SJCRH30 (cell line): ENCODE measurements around the gene ANKRD16. TPM values are rescaled to one million over a fixed set of nuclear protein-coding genes. Genes with fewer than 3 reads are reported as not detected.
"Not testable (repeated sequence)": the region's sequence is repeated elsewhere in the genome, so short reads cannot be mapped to it uniquely, and the experiment has no call there.

Source experiments
- DNase-seq, 2 experiments: peaks; one replicate each; pipeline ENCODE4 v3.0.0-alpha.2; 2015 to 2020
- H3K27ac ChIP-seq: fragments of 250-450 bp; sonication (Bioruptor Pico); 2 replicates; pipeline ENCODE4 v1.5.1; 2020; ENCODE audit warnings: mild to moderate bottlenecking, moderate library complexity
- H3K27me3 ChIP-seq: fragments of 250-450 bp; sonication (Bioruptor Pico); 2 replicates; pipeline ENCODE4 v1.5.1; 2020; ENCODE audit warnings: mild to moderate bottlenecking, moderate library complexity
- H3K36me3 ChIP-seq: fragments of 250-450 bp; sonication (Bioruptor Pico); 2 replicates; pipeline ENCODE4 v1.5.1; 2020; ENCODE audit warnings: mild to moderate bottlenecking, moderate library complexity
- H3K4me1 ChIP-seq: fragments of 250-450 bp; sonication (Bioruptor Pico); 2 replicates; pipeline ENCODE4 v1.5.1; 2020; ENCODE audit warnings: mild to moderate bottlenecking, moderate library complexity
- H3K4me3 ChIP-seq: fragments of 250-450 bp; sonication (Bioruptor Pico); 2 replicates; pipeline ENCODE4 v1.5.1; 2020; ENCODE audit warnings: mild to moderate bottlenecking, moderate library complexity
- H3K9me3 ChIP-seq: fragments of 250-450 bp; sonication (Bioruptor Pico); replicated peaks from 2 replicates; pipeline ENCODE4 v1.5.1; 2020; ENCODE audit warnings: mild to moderate bottlenecking, moderate library complexity
- total RNA-seq: library from RNA; depleted of rRNA; stranded (reverse); fragments of >200 nt; shearing (Covaris generic); gene quantifications from 2 replicates; pipeline ENCODE4 v1.2.3, GENCODE V29; 2014

ANKRD16 gene
- total RNA-seq, 1 experiment from 2014 or later = 5.6 TPM

DNA sequence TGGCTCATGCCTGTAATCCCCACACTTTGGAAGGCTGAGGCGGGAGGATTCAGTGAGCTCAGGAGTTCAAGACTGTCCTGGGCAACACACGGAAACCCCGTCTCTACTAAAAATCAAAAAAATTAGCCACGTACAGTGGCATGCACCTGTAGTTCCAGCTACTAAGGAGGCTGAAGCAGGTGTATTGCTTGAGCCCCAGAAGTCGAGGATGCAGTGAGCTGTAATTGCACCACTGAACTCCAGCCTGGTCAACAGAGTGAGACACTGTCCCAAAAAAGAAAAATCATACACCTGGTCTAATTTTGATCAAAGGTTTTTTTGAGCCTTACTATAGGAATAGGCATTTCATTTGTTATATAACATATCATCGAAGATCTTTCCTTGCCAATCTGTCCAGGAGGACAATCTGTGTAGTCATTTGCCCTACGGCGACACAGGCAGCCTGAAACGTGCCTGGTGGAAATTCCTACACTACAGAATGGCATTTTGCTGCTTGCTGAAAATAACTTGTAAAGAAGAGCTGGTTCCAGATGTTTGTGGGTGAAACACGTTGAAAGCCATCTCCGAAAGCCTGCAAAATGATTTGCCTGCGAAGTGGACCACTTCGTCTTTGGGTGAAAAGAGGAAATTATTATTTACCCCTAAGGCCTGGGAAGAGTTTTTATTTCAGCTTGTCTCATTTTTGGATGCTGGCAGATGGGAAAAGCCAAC is 45.2 kb downstream of the ANKRD16 start:
- no peaks in the 10 kb centered on the region for H3K9me3 ChIP-seq
- no peak overlapping the region for H3K4me3 ChIP-seq
- no peak for DNase-seq
- no peak overlapping the region for H3K27ac ChIP-seq
- 0 out of 2 replicates have a peak, but pooled peaks cover 7% of the 10 kb centered on the region for H3K4me1 ChIP-seq
- H3K36me3 ChIP-seq = no peaks in the 10 kb centered on the region
- no peaks in the 10 kb centered on the region for H3K27me3 ChIP-seq

DNA sequence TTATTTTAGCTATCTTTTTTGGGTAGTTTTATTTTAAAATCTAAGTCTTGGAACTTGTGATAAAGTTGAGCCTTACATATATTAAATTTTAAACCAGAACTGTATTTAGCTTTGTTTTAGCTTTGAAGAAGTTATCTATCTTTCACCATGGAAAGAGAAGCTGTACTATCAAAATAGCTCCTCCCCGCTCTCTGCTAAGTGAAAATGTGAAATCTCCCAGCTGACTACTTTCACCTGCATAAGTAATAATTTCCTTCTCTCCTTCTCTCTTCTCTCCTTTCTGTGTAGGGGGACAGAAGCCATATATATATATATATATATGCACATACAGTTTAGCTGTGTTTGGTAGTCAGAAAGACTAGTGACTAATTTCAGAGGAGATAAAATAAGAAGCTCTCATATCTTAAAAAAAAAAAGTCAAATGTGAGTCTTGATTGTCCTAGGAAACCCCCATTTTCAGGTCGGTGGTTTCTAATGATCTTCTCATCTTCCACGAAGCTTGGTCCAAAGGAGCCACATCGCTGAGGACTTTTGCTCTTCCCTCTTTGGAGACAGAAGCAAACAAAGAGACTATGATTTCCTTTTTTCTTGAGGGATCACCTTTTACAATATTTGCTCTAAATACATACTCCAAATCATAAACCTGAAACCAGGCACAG is 45.9 kb downstream of the ANKRD16 start:
- Histone ChIP-seq H3K27me3 (no peaks in the 10 kb centered on the region), H3K4me3 (no peak overlapping the region), H3K36me3 (no peaks in the 10 kb centered on the region), H3K9me3 (no peaks in the 10 kb centered on the region), H3K4me1 (0 out of 2 replicates have a peak, but pooled peaks cover 7% of the 10 kb centered on the region), H3K27ac (no peak overlapping the region)
- DNase-seq = no peak

DNA sequence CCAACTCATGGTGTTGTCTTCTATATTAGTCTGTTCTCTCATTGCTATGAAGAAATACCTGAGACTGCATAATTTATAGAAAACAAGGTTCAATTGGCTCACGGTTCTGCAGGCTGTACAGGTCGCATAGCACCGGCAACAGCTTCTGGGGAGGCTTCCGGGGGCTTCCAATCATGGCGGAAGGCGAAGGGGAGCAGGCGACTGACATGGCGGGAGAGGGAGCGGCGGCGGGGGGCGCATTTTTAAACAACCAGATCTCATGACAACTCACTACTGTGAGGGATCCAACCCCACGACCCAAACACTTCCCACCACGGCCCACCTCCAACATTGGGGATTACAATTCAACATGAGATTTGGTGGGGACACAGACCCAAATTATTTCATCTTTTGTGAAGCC is 47.7 kb downstream of the ANKRD16 start:
- no peak for DNase-seq
- Histone ChIP-seq H3K4me1 (0 out of 2 replicates have a peak, but pooled peaks cover 7% of the 10 kb centered on the region), H3K4me3 (no peak overlapping the region), H3K9me3 (no peaks in the 10 kb centered on the region), H3K36me3 (no peaks in the 10 kb centered on the region), H3K27me3 (no peaks in the 10 kb centered on the region), H3K27ac (no peak overlapping the region)

DNA sequence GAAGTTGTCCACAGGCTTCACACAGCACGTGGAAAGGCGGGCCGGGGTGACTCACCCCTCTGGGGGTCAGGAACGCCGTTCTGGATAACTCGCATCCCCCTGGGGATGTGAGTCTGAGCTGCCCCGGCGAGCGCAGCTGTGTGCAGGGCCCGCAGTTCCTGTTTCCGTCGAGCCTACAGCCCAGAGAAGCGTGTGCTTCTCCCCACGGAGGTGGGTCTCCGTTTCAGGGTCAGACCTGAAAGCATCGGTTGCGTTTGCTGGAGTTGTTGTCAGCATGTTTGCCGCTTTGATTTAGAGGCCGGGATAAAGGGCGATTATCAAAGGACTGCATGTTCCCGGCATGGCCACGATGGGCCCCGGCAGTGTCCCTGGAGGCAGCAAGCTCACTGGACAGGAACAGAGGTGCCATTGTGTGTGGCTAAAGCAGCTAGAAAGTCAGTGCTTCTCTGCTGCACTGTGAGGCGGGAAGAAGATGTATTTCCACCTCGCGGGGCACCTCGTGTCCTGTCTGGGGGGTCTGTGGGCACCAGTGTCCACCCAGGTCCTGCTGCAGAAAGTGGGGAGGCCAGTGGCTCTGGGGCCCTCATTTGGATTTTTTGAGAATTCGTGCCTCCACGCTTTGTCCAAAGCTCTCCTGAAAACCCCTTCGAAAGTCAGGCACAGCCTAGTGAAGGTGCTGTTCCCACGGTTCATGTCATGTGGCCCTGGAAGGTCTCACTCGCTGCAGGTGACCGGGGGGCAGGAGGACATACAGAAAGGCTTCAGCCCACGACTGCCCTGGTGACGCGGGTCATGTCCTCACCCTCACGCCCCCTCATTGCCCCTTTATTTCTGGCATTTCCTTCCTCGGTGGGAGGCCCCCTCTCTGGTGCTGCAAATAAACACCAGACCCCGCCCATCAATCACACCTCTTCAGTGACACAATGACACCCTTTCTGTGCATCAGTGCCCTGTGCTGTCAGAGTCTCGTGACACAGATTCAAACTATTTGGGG is 49.1 kb downstream of the ANKRD16 start:
- peak overlapping the region; percentile 53 for H3K4me3 ChIP-seq
- peak; percentile 84 to 85 for DNase-seq
- no peaks in the 10 kb centered on the region for H3K27me3 ChIP-seq
- H3K4me1 ChIP-seq = 0 out of 2 replicates have a peak, but pooled peaks cover 7% of the 10 kb centered on the region
- no peaks in the 10 kb centered on the region for H3K9me3 ChIP-seq
- peak overlapping the region; percentile 82 for H3K27ac ChIP-seq
- H3K36me3 ChIP-seq = no peaks in the 10 kb centered on the region

GRCh38 chr10:5836181-5836580 is 53.5 kb downstream of the ANKRD16 start:
- not testable (repeated sequence) for H3K9me3 ChIP-seq, H3K4me3 ChIP-seq, H3K27ac ChIP-seq, H3K36me3 ChIP-seq, H3K4me1 ChIP-seq, DNase-seq, H3K27me3 ChIP-seq

DNA sequence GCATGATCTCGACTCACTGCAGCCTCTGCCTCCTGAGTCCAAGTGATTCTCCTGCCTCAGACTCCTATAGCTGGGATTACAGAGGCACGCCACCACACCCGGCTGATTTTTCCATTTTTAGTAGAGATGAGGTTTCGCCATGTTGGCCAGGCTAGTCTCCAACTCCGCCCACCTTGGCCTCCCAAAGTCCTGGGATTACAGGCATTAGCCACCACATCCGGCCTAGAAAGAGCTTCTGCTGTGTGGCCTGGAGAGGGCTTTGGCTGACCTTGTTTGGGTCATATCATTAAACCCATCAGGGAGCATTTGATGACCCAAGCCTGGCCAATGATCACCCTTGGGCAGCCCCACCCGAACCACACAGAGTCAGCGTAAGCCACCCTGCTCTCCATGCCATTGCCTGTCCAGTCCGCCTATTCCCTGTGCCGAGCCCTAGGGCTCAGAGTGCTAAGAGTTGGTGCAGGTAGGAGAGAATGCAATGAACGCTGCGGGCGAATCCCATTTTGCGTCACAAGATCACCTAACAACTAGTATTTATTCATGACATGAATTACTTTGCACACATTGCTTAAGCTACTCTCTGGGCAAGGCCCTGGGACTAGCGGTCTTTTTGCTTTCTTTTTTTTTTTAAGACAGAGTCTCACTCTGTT is 54.1 kb downstream of the ANKRD16 start:
- DNase-seq = peak; percentile 32 to 48
- Histone ChIP-seq H3K4me3 (no peak overlapping the region), H3K9me3 (no peaks in the 10 kb centered on the region), H3K27ac (no peak overlapping the region), H3K36me3 (no peaks in the 10 kb centered on the region), H3K27me3 (no peaks in the 10 kb centered on the region), H3K4me1 (peaks cover 4% of the 10 kb centered on the region; the same call in 1 of the 2 replicates)

- Histone ChIP-seq H3K36me3 (no peaks in the 10 kb centered on the region), H3K9me3 (no peaks in the 10 kb centered on the region), H3K4me3 (no peak overlapping the region), H3K27me3 (no peaks in the 10 kb centered on the region), H3K27ac (no peak overlapping the region), H3K4me1 (peaks cover 4% of the 10 kb centered on the region; the same call in 1 of the 2 replicates)
- DNase-seq = no peak
Observed at GRCh38 chr10:5833814-5834213, 55.9 kb downstream of the ANKRD16 start.

DNA sequence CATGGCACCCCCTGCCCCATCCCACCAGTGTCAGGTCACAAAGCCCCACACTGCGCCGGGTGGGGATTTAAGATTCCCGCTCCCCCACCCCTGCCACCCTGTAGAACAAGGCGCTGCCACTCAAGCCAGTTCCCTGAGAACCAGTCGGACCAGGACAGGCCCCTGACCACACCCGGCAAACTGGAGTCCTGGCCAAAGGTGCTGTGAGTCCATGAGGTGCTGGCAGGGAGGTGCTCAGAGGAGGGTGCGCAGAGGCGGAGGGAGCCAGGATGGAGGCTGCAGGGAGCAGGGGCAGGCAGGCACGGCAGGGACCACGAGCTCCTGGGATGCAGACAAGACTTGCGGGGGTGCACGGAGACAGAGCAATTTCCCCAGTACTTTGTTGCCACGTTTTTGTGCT is 56.7 kb downstream of the ANKRD16 start:
- no peak for DNase-seq
- Histone ChIP-seq H3K9me3 (no peaks in the 10 kb centered on the region), H3K27me3 (no peaks in the 10 kb centered on the region)

GRCh38 chr10:5831446-5831782 is 58.3 kb downstream of the ANKRD16 start:
- no peak overlapping the region for H3K27ac ChIP-seq
- H3K4me3 ChIP-seq = no peak overlapping the region
- peaks cover 4% of the 10 kb centered on the region; the same call in 1 of the 2 replicates for H3K4me1 ChIP-seq
- DNase-seq = no peak
- H3K27me3 ChIP-seq = no peaks in the 10 kb centered on the region
- H3K9me3 ChIP-seq = no peaks in the 10 kb centered on the region
- no peaks in the 10 kb centered on the region for H3K36me3 ChIP-seq

More for the DNA sequence above, 56.7 kb downstream of the ANKRD16 start:
- Histone ChIP-seq H3K4me1 (peaks cover 4% of the 10 kb centered on the region; the same call in 1 of the 2 replicates), H3K36me3 (no peaks in the 10 kb centered on the region), H3K4me3 (no peak overlapping the region), H3K27ac (no peak overlapping the region)

DNA sequence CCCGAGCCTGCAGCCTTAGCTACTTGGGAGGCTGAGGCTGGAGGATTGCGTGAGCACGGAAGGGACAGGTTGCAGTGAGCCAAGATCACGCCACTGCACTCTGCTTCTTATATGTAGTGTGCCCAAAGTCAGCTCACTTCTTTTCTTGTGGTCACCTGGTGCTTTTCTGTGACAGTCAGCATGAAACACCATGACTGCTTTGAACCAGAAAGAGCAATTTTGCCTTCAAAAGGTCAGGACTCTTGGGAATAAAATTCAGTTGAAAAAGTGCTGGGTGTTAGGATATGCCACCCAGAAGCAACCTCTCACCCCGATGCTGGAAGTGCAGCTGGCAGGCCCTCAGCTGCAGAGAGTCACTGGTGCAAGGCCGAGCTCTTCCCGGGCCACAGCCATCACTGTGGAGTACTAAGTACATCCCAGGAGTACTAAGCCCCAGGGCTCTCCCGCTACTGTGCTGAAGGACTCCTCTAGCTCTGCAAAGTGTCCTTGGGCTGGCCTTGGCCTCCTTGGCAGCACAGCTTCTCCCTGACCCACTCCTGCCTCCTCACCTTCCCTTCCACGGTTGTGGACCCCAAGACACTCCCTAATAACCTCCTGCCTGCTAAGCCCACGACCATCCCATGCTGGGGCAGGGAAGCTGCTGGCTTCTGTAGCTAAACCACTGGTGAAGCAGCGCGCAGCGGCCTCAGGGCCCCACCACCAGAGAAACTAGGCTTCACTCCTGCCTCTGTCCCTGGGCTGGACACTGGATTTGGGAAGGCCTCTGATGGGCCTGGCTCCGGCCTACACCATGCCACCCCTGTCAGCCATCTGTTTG is 58.9 kb downstream of the ANKRD16 start:
- no peaks in the 10 kb centered on the region for H3K27me3 ChIP-seq
- H3K27ac ChIP-seq = no peak overlapping the region
- H3K4me1 ChIP-seq = peaks cover 4% of the 10 kb centered on the region; the same call in 1 of the 2 replicates
- no peaks in the 10 kb centered on the region for H3K9me3 ChIP-seq
- H3K36me3 ChIP-seq = no peaks in the 10 kb centered on the region
- no peak overlapping the region for H3K4me3 ChIP-seq
- DNase-seq = no peak

DNA sequence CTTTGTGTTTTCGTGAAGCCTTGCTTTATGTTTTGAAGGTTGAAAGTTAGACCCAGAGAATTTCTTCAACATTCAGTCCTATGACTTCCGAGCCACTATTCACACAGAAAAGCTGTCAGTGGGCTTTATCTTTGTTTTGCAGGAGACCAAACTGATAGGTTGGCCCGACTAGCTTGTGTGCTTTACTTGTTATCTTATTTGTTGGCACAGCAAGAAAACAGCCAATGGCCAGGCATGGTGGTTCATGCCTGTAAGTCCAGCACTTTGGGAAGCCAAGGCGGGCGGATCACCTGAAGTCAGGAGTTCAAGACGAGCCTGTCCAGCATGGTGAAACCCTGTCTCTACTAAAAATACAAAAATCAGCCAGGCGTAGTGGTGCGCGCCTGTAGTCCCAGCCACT is 60.4 kb downstream of the ANKRD16 start:
- Histone ChIP-seq H3K4me3 (no peak overlapping the region), H3K27ac (no peak overlapping the region), H3K27me3 (no peaks in the 10 kb centered on the region), H3K4me1 (no peaks in the 10 kb centered on the region), H3K36me3 (no peaks in the 10 kb centered on the region), H3K9me3 (no peaks in the 10 kb centered on the region)
- no peak for DNase-seq

DNA sequence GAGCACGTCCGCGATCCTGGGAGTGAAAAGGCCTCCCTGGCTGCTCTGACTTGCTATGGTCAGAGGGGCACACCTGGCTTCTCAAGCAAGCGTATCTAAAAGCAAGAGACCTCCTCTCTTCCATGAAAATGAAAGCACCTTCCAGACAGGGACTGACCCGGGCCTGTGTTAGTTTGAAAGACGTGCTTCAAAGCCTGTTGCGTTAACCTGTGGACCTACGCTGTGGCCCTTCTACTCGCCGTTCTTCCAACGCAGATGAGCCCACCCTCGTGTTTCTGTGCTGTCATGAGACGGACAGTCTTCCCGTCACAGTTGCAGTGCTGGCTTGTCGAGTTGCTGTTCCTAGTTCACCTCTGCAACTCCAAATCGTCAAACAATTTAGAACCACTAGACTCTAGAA is 61.0 kb downstream of the ANKRD16 start:
- no peaks in the 10 kb centered on the region for H3K27me3 ChIP-seq
- no peaks in the 10 kb centered on the region for H3K4me1 ChIP-seq
- H3K27ac ChIP-seq = no peak overlapping the region
- H3K36me3 ChIP-seq = no peaks in the 10 kb centered on the region
- H3K9me3 ChIP-seq = no peaks in the 10 kb centered on the region
- H3K4me3 ChIP-seq = no peak overlapping the region
- DNase-seq = no peak

DNA sequence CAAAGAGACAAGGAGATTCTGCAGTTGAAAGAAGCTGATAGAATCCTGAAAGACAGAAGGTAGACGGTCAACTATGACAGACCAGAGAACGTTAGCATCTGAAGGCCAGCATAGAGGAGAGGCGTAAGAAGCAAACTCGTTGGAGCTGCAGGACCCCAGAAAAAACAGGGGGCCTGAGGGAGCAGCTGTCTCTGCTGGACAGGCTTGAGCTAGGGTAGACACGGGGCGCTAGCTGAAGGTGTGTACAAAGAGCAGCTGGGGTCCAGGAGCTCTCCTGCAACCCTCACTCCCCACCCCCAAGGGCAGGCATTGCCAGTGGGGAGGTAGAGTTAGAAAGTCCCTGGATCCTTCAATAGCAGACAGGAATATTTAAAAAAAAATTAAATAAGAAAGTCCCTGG is 61.9 kb downstream of the ANKRD16 start:
- no peak overlapping the region for H3K4me3 ChIP-seq
- H3K27ac ChIP-seq = no peak overlapping the region
- H3K36me3 ChIP-seq = no peaks in the 10 kb centered on the region
- H3K4me1 ChIP-seq = no peaks in the 10 kb centered on the region
- H3K27me3 ChIP-seq = no peaks in the 10 kb centered on the region
- H3K9me3 ChIP-seq = no peaks in the 10 kb centered on the region
- no peak for DNase-seq

GRCh38 chr10:5826511-5826910 is 63.2 kb downstream of the ANKRD16 start:
- H3K36me3 ChIP-seq, DNase-seq, H3K27ac ChIP-seq, H3K4me3 ChIP-seq, H3K27me3 ChIP-seq, H3K9me3 ChIP-seq, H3K4me1 ChIP-seq: not testable (repeated sequence)
